GM12865 (cell line): ENCODE measurements around the gene NMB.
"Not testable (repeated sequence)": the region's sequence is repeated elsewhere in the genome, so short reads cannot be mapped to it uniquely, and the experiment has no call there.

Experiments used
- DNase-seq: peaks from one replicate; pipeline ENCODE4 v3.0.0; 2010; ENCODE audit warnings: low read depth
- H3K4me3 ChIP-seq: 2 replicates; pipeline ENCODE4 v1.5.1; 2011; ENCODE audit warnings: mild to moderate bottlenecking, low read depth, low read length, control low read depth
- TF ChIP-seq, protein P1 (sequence below): IDR thresholded peaks from 2 replicates; pipeline ENCODE4 v1.5.1; 2011; ENCODE audit warnings: low read length, control low read depth, low read depth, inconsistent platforms; ENCODE audit not compliant: insufficient read depth; ENCODE audit errors: missing control alignments

Gene NMB

GRCh38 chr15:84690342-84690741 is 32.3 kb upstream of the NMB start:
- no peak overlapping the region for H3K4me3 ChIP-seq
- TF ChIP-seq, protein P1, sequence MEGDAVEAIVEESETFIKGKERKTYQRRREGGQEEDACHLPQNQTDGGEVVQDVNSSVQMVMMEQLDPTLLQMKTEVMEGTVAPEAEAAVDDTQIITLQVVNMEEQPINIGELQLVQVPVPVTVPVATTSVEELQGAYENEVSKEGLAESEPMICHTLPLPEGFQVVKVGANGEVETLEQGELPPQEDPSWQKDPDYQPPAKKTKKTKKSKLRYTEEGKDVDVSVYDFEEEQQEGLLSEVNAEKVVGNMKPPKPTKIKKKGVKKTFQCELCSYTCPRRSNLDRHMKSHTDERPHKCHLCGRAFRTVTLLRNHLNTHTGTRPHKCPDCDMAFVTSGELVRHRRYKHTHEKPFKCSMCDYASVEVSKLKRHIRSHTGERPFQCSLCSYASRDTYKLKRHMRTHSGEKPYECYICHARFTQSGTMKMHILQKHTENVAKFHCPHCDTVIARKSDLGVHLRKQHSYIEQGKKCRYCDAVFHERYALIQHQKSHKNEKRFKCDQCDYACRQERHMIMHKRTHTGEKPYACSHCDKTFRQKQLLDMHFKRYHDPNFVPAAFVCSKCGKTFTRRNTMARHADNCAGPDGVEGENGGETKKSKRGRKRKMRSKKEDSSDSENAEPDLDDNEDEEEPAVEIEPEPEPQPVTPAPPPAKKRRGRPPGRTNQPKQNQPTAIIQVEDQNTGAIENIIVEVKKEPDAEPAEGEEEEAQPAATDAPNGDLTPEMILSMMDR: no peak
- DNase-seq: no peak

DNA sequence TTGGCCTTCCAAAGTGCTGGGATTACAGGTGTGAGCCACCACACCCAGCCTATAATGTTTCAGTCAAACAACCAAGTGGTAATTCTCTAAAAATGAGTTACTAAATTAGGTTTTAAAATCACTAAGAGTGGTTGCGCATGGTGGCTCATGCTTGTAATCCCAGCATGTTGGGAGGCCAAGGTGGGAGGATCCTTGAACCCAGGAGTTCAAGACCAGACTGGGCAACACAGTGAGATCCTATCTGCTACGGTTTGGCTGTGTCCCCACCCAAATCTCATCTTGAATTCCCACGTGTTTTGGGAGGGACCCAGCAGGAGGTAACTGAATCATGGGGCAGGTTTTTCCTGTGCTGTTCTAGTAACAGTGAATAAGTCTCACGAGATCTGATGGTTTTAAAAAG is 31.9 kb upstream of the NMB start:
- TF ChIP-seq, protein P1: no peak
- DNase-seq: no peak

DNA sequence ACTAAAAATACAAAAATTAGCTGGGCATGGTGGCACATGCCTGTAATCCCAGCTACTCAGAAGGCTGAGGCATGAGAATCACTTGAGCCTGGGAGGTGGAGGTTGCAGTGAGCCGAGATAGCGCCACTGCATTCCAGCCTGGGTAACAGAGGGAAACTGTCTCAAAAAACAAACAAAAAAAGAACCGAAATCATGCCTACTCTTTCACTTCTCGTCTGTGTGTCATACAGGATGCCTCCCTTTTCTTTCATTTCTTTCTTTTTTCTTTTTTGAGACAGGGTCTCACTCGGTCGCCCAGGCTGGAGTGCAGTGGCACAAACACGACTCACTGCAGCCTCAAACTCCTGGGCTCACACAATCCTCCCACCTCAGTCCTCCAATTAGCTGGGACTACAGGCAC is 28.4 kb upstream of the NMB start:
- peak; percentile 11 for DNase-seq
- not testable (repeated sequence) for H3K4me3 ChIP-seq

More for the DNA sequence above, 31.9 kb upstream of the NMB start:
- H3K4me3 ChIP-seq: no peak overlapping the region

- TF ChIP-seq, protein P1: no peak
- no peak for DNase-seq
- H3K4me3 ChIP-seq: no peak overlapping the region
Observed at GRCh38 chr15:84685304-84685703, 27.3 kb upstream of the NMB start.

DNA sequence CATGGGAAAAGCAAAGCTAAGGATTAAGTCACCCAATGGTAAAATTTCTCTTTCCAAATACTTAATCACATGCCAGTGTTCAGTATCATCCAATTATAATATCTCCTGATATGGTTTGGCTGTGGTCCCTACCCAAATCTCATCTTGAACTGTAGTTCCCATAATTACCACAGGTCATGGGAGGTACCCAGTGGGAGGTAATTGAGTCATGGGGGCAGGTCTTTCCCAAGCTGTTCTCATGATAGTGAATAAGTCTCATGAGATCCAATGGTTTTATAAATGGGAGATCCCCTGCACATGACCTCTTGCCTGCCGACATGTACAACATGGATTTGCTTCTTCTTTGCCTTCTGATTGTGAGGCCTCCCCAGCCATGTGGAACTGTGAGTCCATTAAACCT is 26.1 kb upstream of the NMB start:
- DNase-seq: no peak
- H3K4me3 ChIP-seq: no peak overlapping the region

DNA sequence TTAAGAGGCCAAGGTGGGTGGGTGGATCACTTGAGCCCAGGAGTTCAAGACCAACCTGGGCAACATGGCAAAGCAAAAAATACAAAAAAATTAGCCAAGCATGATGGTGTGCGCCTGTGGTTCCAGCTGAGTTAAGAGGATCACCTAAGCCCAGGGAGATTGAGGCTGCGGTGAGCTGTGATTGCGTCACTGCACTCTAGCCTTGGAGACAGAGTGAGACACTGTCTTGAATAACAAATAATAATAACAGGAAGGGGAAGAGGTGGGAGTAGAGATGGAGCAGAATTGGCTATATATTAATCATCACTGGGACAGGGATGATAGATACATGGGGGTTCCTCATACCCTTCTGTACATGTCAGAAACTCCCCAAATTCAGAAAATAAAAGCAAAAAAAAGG is 23.8 kb upstream of the NMB start:
- TF ChIP-seq, protein P1: no peak
- no peak overlapping the region for H3K4me3 ChIP-seq
- DNase-seq: no peak

More for the DNA sequence above, 26.1 kb upstream of the NMB start:
- TF ChIP-seq, protein P1: no peak

DNA sequence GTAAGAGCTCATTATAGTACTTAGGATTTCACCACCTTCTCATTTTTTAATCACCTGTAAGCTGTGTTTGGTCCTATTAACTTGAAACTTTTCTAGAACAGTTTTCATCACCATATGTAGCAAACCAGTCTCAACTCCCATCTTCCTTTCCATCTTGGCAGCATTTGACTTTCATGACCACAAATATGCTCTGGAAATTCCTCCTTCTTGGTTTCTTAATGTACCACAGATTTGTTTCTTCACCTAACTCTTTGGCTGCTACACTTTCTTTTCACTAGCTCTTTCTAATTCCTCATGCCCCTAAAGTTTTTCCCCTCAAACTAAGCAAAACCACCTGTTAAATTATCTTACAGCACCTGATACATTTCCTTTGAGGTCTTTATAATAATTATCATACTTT is 13.2 kb upstream of the NMB start:
- no peak overlapping the region for H3K4me3 ChIP-seq
- no peak for DNase-seq
- TF ChIP-seq, protein P1: no peak
